Testis (tissue), 3 donors: Measurements from ENCODE around the gene FAM20C. TPM values are rescaled to one million over a fixed set of nuclear protein-coding genes. Genes with fewer than 3 reads are reported as not detected.

Experiments used
- DNase-seq: peaks from one replicate; pipeline ENCODE4 v3.0.0-alpha.2; 2019
- H3K27ac ChIP-seq, 2 donors: fragments of 200-600 bp; sonication (generic); one replicate each; pipeline ENCODE4 v1.5.1; 2019
- H3K27me3 ChIP-seq: fragments of 200-600 bp; sonication (generic); one replicate; pipeline ENCODE4 v1.5.1; 2019
- H3K36me3 ChIP-seq: fragments of 200-600 bp; sonication (generic); one replicate; pipeline ENCODE4 v1.5.1; 2017; ENCODE audit warnings: low read depth; ENCODE audit errors: missing control alignments
- H3K4me1 ChIP-seq: fragments of 200-600 bp; sonication (generic); one replicate; pipeline ENCODE4 v1.5.1; 2019
- H3K4me3 ChIP-seq, 2 donors: fragments of 200-600 bp; sonication (generic); one replicate each; pipeline ENCODE4 v1.5.1; 2017 to 2019
- H3K9me3 ChIP-seq: fragments of 200-600 bp; sonication (generic); one replicate; pipeline ENCODE4 v1.5.1; 2017
- CTCF ChIP-seq, 3 experiments: fragments of 450-650 bp in 2 of 3; fragments of 200-600 bp in 1 of 3; sonication (generic) in 1 of 3; IDR thresholded peaks; one replicate each; pipeline ENCODE4 v1.5.1; 2016 to 2019; ENCODE audit warnings: antibody characterized with exemption in 3 of 3, mild to moderate bottlenecking in 2 of 3, moderate library complexity in 1 of 3
- POLR2A ChIP-seq: fragments of 450-650 bp; IDR thresholded peaks from one replicate; pipeline ENCODE4 v1.6.1; 2017; ENCODE audit warnings: antibody characterized with exemption, mild to moderate bottlenecking, moderate library complexity
- WGBS, 2 donors: methylation state at CpG; one replicate each; pipeline ENCODE4 v1.1.5; 2018; 5-methylcytosine and 5-hydroxymethylcytosine counted together
- intact Hi-C: fragments of 100-400 bp; cut with DNase I; formaldehyde crosslinking; loops from one replicate; pipeline ENCODE4 v1.15.1; 2023; ENCODE audit warnings: low total_unique reads
- polyA plus RNA-seq: library from polyadenylated mRNA; stranded (reverse); fragments of 350-450 nt; fragmentation: Illumina TruSeq; extraction: RNeasy Lipid Tissue Mini Kit (QIAGEN cat#74804); gene quantifications from one replicate; pipeline ENCODE4 v1.2.3, GENCODE V29; 2014; ENCODE audit warnings: low read depth, low replicate concordance; ENCODE audit not compliant: insufficient read depth
- total RNA-seq, 2 donors: library from RNA; depleted of rRNA; stranded (reverse); fragments of >200 nt; gene quantifications; one replicate each; pipeline ENCODE4 v1.2.3, GENCODE V29; 2016

FAM20C gene
- total and polyA plus RNA-seq, 3 donors from 2014 or later = 14.0 to 36.7 (median 34.0) TPM

GRCh38 chr7:304574-305409, 112.4 kb downstream of the FAM20C start:
- DNase-seq = no peak
- 60 to 67% methylated on average over 14 to 19 of the region's 19 CpGs for WGBS, 2 donors
- no peak for TF ChIP-seq CTCF (IDR thresholded peaks at IDR 0.05)
- no peak for TF ChIP-seq POLR2A

GRCh38 chr7:305410-306151, 113.2 kb downstream of the FAM20C start:
- Histone ChIP-seq H3K36me3 (no peaks in the 10 kb centered on the region), H3K27ac (no peak overlapping the region), H3K9me3 (no peaks in the 10 kb centered on the region), H3K4me1 (no peaks in the 10 kb centered on the region), H3K27me3 (no peaks in the 10 kb centered on the region), H3K4me3 (no peak overlapping the region)
- TF ChIP-seq CTCF (IDR thresholded peaks at IDR 0.05) = no peak
- TF ChIP-seq POLR2A = no peak
- 63 to 69% methylated on average over 15 to 28 of the region's 35 CpGs for WGBS, 2 donors
- no peak for DNase-seq
- intact Hi-C loops = no loop called here

More at GRCh38 chr7:304574-305409, 112.4 kb downstream of the FAM20C start:
- Histone ChIP-seq H3K27ac (no peak overlapping the region), H3K4me1 (no peaks in the 10 kb centered on the region), H3K4me3 (no peak overlapping the region), H3K36me3 (no peaks in the 10 kb centered on the region), H3K9me3 (no peaks in the 10 kb centered on the region), H3K27me3 (no peaks in the 10 kb centered on the region)
- intact Hi-C loops = no loop called here

GRCh38 chr7:307970-308369, 115.6 kb downstream of the FAM20C start:
- H3K9me3 ChIP-seq = no peaks in the 10 kb centered on the region
- WGBS, 2 donors = 88 to 93% methylated on average over 3 of the region's 3 CpGs
- no peaks in the 10 kb centered on the region for H3K4me1 ChIP-seq
- H3K4me3 ChIP-seq = no peak overlapping the region
- no peak for TF ChIP-seq POLR2A
- TF ChIP-seq CTCF (IDR thresholded peaks at IDR 0.05) = no peak
- no peaks in the 10 kb centered on the region for H3K36me3 ChIP-seq
- no peak overlapping the region for H3K27ac ChIP-seq
- H3K27me3 ChIP-seq = no peaks in the 10 kb centered on the region
- DNase-seq = no peak
- intact Hi-C loops = no loop called here

- WGBS, 2 donors = 90 to 93% methylated on average over 19 of the region's 19 CpGs
- H3K4me1 ChIP-seq = no peaks in the 10 kb centered on the region
- no peak for DNase-seq
- H3K4me3 ChIP-seq = no peak overlapping the region
- H3K27me3 ChIP-seq = no peaks in the 10 kb centered on the region
- intact Hi-C loops = no loop called here
- H3K36me3 ChIP-seq = no peaks in the 10 kb centered on the region
- no peaks in the 10 kb centered on the region for H3K9me3 ChIP-seq
- H3K27ac ChIP-seq = no peak overlapping the region
- TF ChIP-seq POLR2A (no peak), CTCF (IDR thresholded peaks at IDR 0.05) (no peak)
These were observed 117.3 kb downstream of the FAM20C start for GRCh38 chr7:309586-310228.

Other genes with a start within 250 kb of the FAM20C start
- gene FOXL3, start 97.6 kb downstream of the FAM20C start, total RNA-seq = 10 to 100 TPM in 1 of 2 donors, 1 to 10 TPM in 1; 4.5 to 14.5 TPM
- gene FOXL3, start 97.6 kb downstream of the FAM20C start, polyA plus RNA-seq = 37.7 TPM